T-helper 9 cell (primary cell): ENCODE results near the gene SEC23B.
"Not testable (repeated sequence)": the region's sequence is repeated elsewhere in the genome, so short reads cannot be mapped to it uniquely, and the experiment has no call there.

Experiments used
- DNase-seq: peaks from one replicate; pipeline ENCODE4 v3.0.0-alpha.2; 2020

Gene SEC23B

GRCh38 chr20:18526761-18527160 lies 19.0 kb downstream of the SEC23B start:
- not testable (repeated sequence) for DNase-seq

GRCh38 chr20:18527339-18527738 lies 19.6 kb downstream of the SEC23B start:
- DNase-seq, result no peak

GRCh38 chr20:18527836-18528235 lies 20.1 kb downstream of the SEC23B start:
- DNase-seq, result no peak

- DNase-seq, result no peak
These were observed 21.3 kb downstream of the SEC23B start for GRCh38 chr20:18529041-18529440.

GRCh38 chr20:18532626-18533025 lies 24.9 kb downstream of the SEC23B start:
- DNase-seq, result no peak

- no peak for DNase-seq
These were observed 25.8 kb downstream of the SEC23B start for GRCh38 chr20:18533491-18533890.

GRCh38 chr20:18533978-18534644 lies 26.4 kb downstream of the SEC23B start:
- no peak for DNase-seq

GRCh38 chr20:18537651-18538050 lies 29.9 kb downstream of the SEC23B start:
- no peak for DNase-seq

- DNase-seq, result no peak
These were observed 34.0 kb downstream of the SEC23B start for GRCh38 chr20:18541741-18542140.

GRCh38 chr20:18543216-18543615 lies 35.5 kb downstream of the SEC23B start:
- DNase-seq, result no peak

- DNase-seq, result no peak
These were observed 36.2 kb downstream of the SEC23B start for GRCh38 chr20:18543932-18544331.

GRCh38 chr20:18545566-18545965 lies 37.8 kb downstream of the SEC23B start:
- no peak for DNase-seq

GRCh38 chr20:18548465-18548864 lies 40.7 kb downstream of the SEC23B start:
- no peak for DNase-seq

- no peak for DNase-seq
These were observed 46.0 kb downstream of the SEC23B start for GRCh38 chr20:18553746-18554145.

GRCh38 chr20:18566892-18567738 lies 59.4 kb downstream of the SEC23B start, which contains the start of gene SMIM26:
SMIM26 (plus strand) TSS chr20:18567432; CDS start chr20:18567479, 47 bp downstream.
- DNase-seq, result peak; percentile 90

- DNase-seq, result no peak
These were observed 60.0 kb downstream of the SEC23B start for GRCh38 chr20:18567739-18568091.

- no peak for DNase-seq
These were observed 63.3 kb downstream of the SEC23B start for GRCh38 chr20:18571009-18571408.

- no peak for DNase-seq
These were observed 63.8 kb downstream of the SEC23B start for GRCh38 chr20:18571578-18571977.

- no peak for DNase-seq
These were observed 70.2 kb downstream of the SEC23B start for GRCh38 chr20:18577942-18578341.

GRCh38 chr20:18578581-18578980 lies 70.8 kb downstream of the SEC23B start:
- no peak for DNase-seq

- no peak for DNase-seq
These were observed 72.3 kb downstream of the SEC23B start for GRCh38 chr20:18580012-18580411.

GRCh38 chr20:18585134-18585533 lies 77.4 kb downstream of the SEC23B start:
- DNase-seq, result no peak

- DNase-seq, result peak; percentile 78
These were observed 80.2 kb downstream of the SEC23B start, which contains the start of gene DTD1 for GRCh38 chr20:18587665-18588573. DTD1 (plus strand) TSS chr20:18588054; CDS start chr20:18588073, 19 bp downstream.
